ENCODE measurements around the gene TROAP. TPM values are rescaled to one million over a fixed set of nuclear protein-coding genes. Genes with fewer than 3 reads are reported as not detected.
A peak's percentile ranks its signal among the peaks of the same experiment; 100 is the strongest.

The TROAP gene
- total and polyA plus RNA-seq, 4 donors, result 5.1 to 15.7 (median 11.1) TPM

DNA sequence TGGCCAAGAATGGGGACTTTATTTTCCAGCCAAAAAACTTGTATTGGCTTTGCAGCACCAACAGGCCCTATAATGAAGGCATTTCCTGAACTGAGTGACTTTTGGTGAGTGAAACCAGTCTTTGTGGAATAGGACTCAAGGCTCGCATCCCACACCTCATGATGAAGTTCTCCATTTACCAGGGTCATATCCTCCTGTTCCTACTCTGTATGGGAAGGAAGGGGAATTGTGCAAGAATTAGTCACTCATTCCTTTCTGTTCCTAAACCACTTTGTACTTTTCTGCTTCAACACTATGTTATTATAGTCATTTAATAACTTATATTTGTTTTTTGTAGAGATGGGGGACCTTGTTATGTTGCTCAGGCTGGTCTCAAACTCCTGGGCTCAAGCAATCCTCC, 41.9 kb downstream of the TROAP start:
- H3K27me3 ChIP-seq (ENCODE audit: control insufficient read depth, insufficient read depth, low read length), result no peaks in the 10 kb centered on the region
- H3K27ac ChIP-seq (ENCODE audit: low read depth, low read length), result no peak overlapping the region
- H3K9me3 ChIP-seq (ENCODE audit: control insufficient read depth, insufficient read depth, low read length), result no peaks in the 10 kb centered on the region
- no peak for DNase-seq (ENCODE audit: low read depth in 4 of 6, low spot score in 6 of 6)
- H3K4me1 ChIP-seq (ENCODE audit: control insufficient read depth, insufficient read depth, low read length), result peaks cover 10% of the 10 kb centered on the region
- no peaks in the 10 kb centered on the region for H3K36me3 ChIP-seq (ENCODE audit: control insufficient read depth, insufficient read depth, low read length)
- H3K4me3 ChIP-seq (ENCODE audit: low read depth, low read length), result no peak overlapping the region
- WGBS (ENCODE audit: insufficient coverage), result no CpG with 5 or more reads among the region's 1 CpG

- Histone ChIP-seq H3K27ac (ENCODE audit: low read depth, low read length) (no peak overlapping the region), H3K27me3 (ENCODE audit: control insufficient read depth, insufficient read depth, low read length) (no peaks in the 10 kb centered on the region), H3K4me1 (ENCODE audit: control insufficient read depth, insufficient read depth, low read length) (peaks cover 10% of the 10 kb centered on the region), H3K4me3 (ENCODE audit: low read depth, low read length) (no peak overlapping the region), H3K36me3 (ENCODE audit: control insufficient read depth, insufficient read depth, low read length) (no peaks in the 10 kb centered on the region), H3K9me3 (ENCODE audit: control insufficient read depth, insufficient read depth, low read length) (no peaks in the 10 kb centered on the region)
- WGBS (ENCODE audit: insufficient coverage), result 73% methylated on average over 3 of the region's 5 CpGs
- no peak for DNase-seq (ENCODE audit: low read depth in 4 of 6, low spot score in 6 of 6)
Measured at GRCh38 chr12:49365542-49365941, 42.5 kb downstream of the TROAP start.

DNA sequence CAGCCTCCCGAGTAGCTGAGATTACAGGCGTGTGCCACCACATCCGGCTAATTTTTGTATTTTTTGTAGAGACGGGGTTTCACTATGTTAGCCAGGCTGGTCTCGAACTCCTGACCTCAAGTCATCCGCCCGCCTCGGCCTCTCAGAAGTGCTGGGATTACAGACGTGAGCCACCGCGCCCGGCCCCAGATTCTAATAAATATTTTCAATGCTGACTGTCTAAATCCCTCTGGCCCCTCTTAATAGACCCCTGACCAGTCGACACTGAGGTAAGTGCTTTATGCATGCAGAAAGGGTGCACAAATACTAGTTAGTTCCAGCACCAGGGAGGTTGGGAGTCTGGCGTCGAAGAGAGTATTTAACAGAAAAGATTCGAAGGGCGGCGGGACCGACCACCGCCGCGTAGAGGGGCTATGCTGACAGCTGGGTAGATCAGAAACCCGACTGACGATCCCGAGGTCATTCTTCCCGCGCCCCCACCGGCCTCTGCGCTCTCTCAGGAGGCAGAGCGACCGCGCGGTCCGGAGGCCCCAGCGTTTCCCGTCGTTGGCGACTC, 43.1 kb downstream of the TROAP start:
- H3K9me3 ChIP-seq (ENCODE audit: control insufficient read depth, insufficient read depth, low read length), result no peaks in the 10 kb centered on the region
- H3K27me3 ChIP-seq (ENCODE audit: control insufficient read depth, insufficient read depth, low read length), result no peaks in the 10 kb centered on the region
- H3K36me3 ChIP-seq (ENCODE audit: control insufficient read depth, insufficient read depth, low read length), result no peaks in the 10 kb centered on the region
- peaks cover 10% of the 10 kb centered on the region for H3K4me1 ChIP-seq (ENCODE audit: control insufficient read depth, insufficient read depth, low read length)
- H3K27ac ChIP-seq (ENCODE audit: low read depth, low read length), result peak overlapping the region; percentile 99
- DNase-seq (ENCODE audit: low read depth in 4 of 6, low spot score in 6 of 6), result no peak
- WGBS (ENCODE audit: insufficient coverage), result 8% methylated on average over 31 of the region's 38 CpGs
- H3K4me3 ChIP-seq (ENCODE audit: low read depth, low read length), result peak overlapping the region; percentile 95

GRCh38 chr12:49366652-49367380, 43.8 kb downstream of the TROAP start:
- DNase-seq (ENCODE audit: low read depth in 4 of 6, low spot score in 6 of 6), result peak; percentile 81 to 98 (median 88)
- WGBS (ENCODE audit: insufficient coverage), result under 1% methylated on average over 97 of the region's 97 CpGs

DNA sequence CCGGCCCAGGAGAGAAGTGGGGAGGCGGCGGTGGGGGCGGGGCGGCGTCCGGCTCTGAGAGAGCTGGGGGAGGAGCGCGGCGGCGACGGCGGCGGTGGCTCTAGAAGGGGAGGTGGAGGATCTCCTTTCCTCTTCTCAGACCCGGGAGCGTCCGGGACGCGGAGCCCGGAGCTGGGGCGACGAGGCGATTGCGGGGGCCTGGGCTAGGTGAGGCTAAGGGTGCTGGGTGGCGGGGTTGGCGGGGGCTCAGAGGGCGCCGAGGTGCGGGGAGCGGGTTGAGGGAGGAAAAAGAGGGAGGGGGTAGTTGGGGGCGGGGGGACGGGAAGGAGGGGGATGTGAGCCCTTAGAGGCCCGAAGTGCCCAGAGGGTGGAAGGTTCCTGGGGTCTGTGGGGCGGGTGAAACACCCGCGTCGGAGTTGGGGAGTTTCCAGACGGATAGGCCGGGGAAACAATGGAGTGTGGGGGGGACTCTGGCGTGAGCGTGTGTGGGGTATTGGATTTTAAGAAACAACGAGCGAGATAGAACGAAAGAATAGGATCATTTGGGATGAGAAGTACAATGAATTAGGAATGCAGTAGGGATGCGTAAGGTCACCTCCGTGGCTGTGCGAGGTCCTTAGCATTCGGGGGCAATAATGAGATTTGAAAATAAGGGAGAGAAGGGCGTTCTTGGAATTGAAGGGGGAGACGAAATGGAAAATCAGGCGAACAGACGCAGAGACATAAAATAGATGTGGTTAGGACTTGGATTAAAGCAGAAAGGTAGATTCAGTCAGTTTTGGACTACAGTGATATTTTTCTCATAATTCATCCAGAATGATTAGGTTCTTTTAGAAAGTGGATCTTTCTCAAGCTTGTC, 44.6 kb downstream of the TROAP start, which contains the start of gene SPATS2:
Gene SPATS2, plus strand, starts transcription at position 82 of the 859 bp plus-strand sequence. CDS start 93,551 bp downstream, outside the sequence.
- DNase-seq (ENCODE audit: low read depth in 4 of 6, low spot score in 6 of 6), result peak in 2 of 6 donors; percentile 74 to 75
- WGBS (ENCODE audit: insufficient coverage), result under 1% methylated on average over 24 of the region's 52 CpGs
- Histone ChIP-seq H3K4me1 (ENCODE audit: control insufficient read depth, insufficient read depth, low read length) (peaks cover 10% of the 10 kb centered on the region), H3K27ac (ENCODE audit: low read depth, low read length) (peak within 1 kb of the TSS; percentile 99), H3K27me3 (ENCODE audit: control insufficient read depth, insufficient read depth, low read length) (no peaks in the 10 kb centered on the region), H3K9me3 (ENCODE audit: control insufficient read depth, insufficient read depth, low read length) (no peaks in the 10 kb centered on the region), H3K36me3 (ENCODE audit: control insufficient read depth, insufficient read depth, low read length) (no peaks in the 10 kb centered on the region), H3K4me3 (ENCODE audit: low read depth, low read length) (peak within 1 kb of the TSS; percentile 95)

More at GRCh38 chr12:49366652-49367380, 43.8 kb downstream of the TROAP start:
- H3K27me3 ChIP-seq (ENCODE audit: control insufficient read depth, insufficient read depth, low read length), result no peaks in the 10 kb centered on the region
- peaks cover 10% of the 10 kb centered on the region for H3K4me1 ChIP-seq (ENCODE audit: control insufficient read depth, insufficient read depth, low read length)
- H3K27ac ChIP-seq (ENCODE audit: low read depth, low read length), result peak overlapping the region; percentile 99
- H3K36me3 ChIP-seq (ENCODE audit: control insufficient read depth, insufficient read depth, low read length), result no peaks in the 10 kb centered on the region
- H3K9me3 ChIP-seq (ENCODE audit: control insufficient read depth, insufficient read depth, low read length), result no peaks in the 10 kb centered on the region
- peak overlapping the region; percentile 95 for H3K4me3 ChIP-seq (ENCODE audit: low read depth, low read length)

- H3K4me3 ChIP-seq (ENCODE audit: low read depth, low read length), result peak overlapping the region; percentile 95
- H3K9me3 ChIP-seq (ENCODE audit: control insufficient read depth, insufficient read depth, low read length), result no peaks in the 10 kb centered on the region
- no peaks in the 10 kb centered on the region for H3K36me3 ChIP-seq (ENCODE audit: control insufficient read depth, insufficient read depth, low read length)
- DNase-seq (ENCODE audit: low read depth in 4 of 6, low spot score in 6 of 6), result peak in 1 of 6 donors; percentile 5
- H3K27me3 ChIP-seq (ENCODE audit: control insufficient read depth, insufficient read depth, low read length), result no peaks in the 10 kb centered on the region
- peak overlapping the region; percentile 99 for H3K27ac ChIP-seq (ENCODE audit: low read depth, low read length)
- no CpG with 5 or more reads among the region's 3 CpGs for WGBS (ENCODE audit: insufficient coverage)
- H3K4me1 ChIP-seq (ENCODE audit: control insufficient read depth, insufficient read depth, low read length), result peaks cover 10% of the 10 kb centered on the region
Measured at GRCh38 chr12:49368240-49368600, 45.2 kb downstream of the TROAP start.

DNA sequence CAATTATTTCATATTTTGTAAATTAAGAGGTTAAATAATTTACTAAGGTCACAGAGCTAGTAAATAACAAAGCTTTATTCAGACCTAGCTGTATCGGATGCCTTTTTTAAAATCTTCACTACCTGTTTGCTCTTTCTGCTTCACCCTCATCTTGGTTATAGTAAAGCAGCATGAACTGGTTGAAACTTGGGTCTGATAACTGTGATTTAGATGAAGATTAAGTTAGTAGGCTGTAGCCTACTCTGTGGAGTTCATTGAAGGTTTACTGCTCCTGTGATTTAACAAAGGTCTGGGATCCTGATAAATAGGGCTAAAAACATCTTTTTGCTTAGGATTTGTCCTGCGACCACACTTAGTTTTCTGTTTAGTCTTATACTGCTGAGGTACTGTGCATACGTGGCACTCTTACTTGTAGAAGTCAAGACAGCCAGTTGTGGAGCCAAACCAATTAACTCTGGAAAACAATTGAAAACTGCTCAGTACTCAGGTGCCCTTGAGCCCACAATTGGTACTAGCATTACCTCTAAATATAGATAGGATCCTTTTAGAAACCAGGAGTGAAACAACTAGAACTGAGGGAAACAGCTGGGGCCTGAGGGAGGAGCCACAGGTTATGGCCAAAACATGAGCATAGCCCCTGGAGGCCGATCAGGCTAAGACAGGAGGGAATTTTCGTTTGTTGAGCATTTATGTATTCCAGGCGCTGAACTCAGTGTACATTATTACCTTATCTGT, 46.5 kb downstream of the TROAP start:
- DNase-seq (ENCODE audit: low read depth in 4 of 6, low spot score in 6 of 6), result no peak
- H3K4me1 ChIP-seq (ENCODE audit: control insufficient read depth, insufficient read depth, low read length), result peaks cover 10% of the 10 kb centered on the region
- H3K4me3 ChIP-seq (ENCODE audit: low read depth, low read length), result no peak overlapping the region
- WGBS (ENCODE audit: insufficient coverage), result 100% methylated on average over 1 of the region's 6 CpGs
- no peaks in the 10 kb centered on the region for H3K9me3 ChIP-seq (ENCODE audit: control insufficient read depth, insufficient read depth, low read length)
- peaks cover 2% of the 10 kb centered on the region for H3K36me3 ChIP-seq (ENCODE audit: control insufficient read depth, insufficient read depth, low read length)
- no peak overlapping the region for H3K27ac ChIP-seq (ENCODE audit: low read depth, low read length)
- H3K27me3 ChIP-seq (ENCODE audit: control insufficient read depth, insufficient read depth, low read length), result no peaks in the 10 kb centered on the region

GRCh38 chr12:49370539-49370938, 47.5 kb downstream of the TROAP start:
- no peaks in the 10 kb centered on the region for H3K27me3 ChIP-seq (ENCODE audit: control insufficient read depth, insufficient read depth, low read length)
- DNase-seq (ENCODE audit: low read depth in 4 of 6, low spot score in 6 of 6), result no peak
- H3K27ac ChIP-seq (ENCODE audit: low read depth, low read length), result no peak overlapping the region
- H3K9me3 ChIP-seq (ENCODE audit: control insufficient read depth, insufficient read depth, low read length), result no peaks in the 10 kb centered on the region
- peaks cover 2% of the 10 kb centered on the region for H3K36me3 ChIP-seq (ENCODE audit: control insufficient read depth, insufficient read depth, low read length)
- H3K4me3 ChIP-seq (ENCODE audit: low read depth, low read length), result no peak overlapping the region
- WGBS (ENCODE audit: insufficient coverage), result 100% methylated on average over 2 of the region's 6 CpGs
- H3K4me1 ChIP-seq (ENCODE audit: control insufficient read depth, insufficient read depth, low read length), result peaks cover 10% of the 10 kb centered on the region

DNA sequence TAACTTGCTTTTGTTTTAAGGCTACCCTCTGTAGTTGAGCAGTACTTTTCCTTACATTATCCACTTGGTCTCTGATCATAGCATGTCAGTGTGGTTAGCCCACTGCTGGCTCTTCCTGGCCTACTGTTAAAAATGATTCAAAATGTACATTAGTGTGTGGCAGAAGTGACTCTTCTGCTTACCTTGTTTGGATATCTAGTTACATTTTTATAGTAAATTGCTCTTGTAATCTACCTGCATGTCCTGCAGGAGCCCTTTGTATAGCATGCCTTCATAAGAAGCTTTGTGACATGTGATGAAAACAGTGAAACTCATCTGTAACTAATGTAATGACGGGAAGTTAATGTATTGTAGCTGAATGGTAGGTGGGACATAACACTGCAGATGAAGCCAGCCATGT, 52.4 kb downstream of the TROAP start:
- peaks cover 2% of the 10 kb centered on the region for H3K36me3 ChIP-seq (ENCODE audit: control insufficient read depth, insufficient read depth, low read length)

More for the DNA sequence above, 52.4 kb downstream of the TROAP start:
- DNase-seq (ENCODE audit: low read depth in 4 of 6, low spot score in 6 of 6), result peak in 1 of 6 donors; percentile 9
- no peaks in the 10 kb centered on the region for H3K9me3 ChIP-seq (ENCODE audit: control insufficient read depth, insufficient read depth, low read length)
- H3K4me3 ChIP-seq (ENCODE audit: low read depth, low read length), result no peak overlapping the region
- no peak overlapping the region for H3K27ac ChIP-seq (ENCODE audit: low read depth, low read length)
- H3K4me1 ChIP-seq (ENCODE audit: control insufficient read depth, insufficient read depth, low read length), result no peaks in the 10 kb centered on the region
- no CpG with 5 or more reads among the region's 1 CpG for WGBS (ENCODE audit: insufficient coverage)
- H3K27me3 ChIP-seq (ENCODE audit: control insufficient read depth, insufficient read depth, low read length), result no peaks in the 10 kb centered on the region
